H9 (cell line): Measurements from ENCODE around the gene LRRC8C. TPM values are rescaled to one million over a fixed set of nuclear protein-coding genes. Genes with fewer than 3 reads are reported as not detected.

Experiments
- DNase-seq: peaks from one replicate; pipeline ENCODE4 v3.0.0-alpha.2; 2017
- H2AFZ ChIP-seq: one replicate; pipeline ENCODE4 v1.6.1; 2013; ENCODE audit warnings: mild to moderate bottlenecking, low read length, control low read depth, moderate library complexity
- H2AK5ac ChIP-seq: 2 replicates; pipeline ENCODE4 v1.6.1; 2013; ENCODE audit warnings: low read length, control low read depth, mixed read lengths; ENCODE audit not compliant: insufficient read length
- H2BK120ac ChIP-seq: one replicate; pipeline ENCODE4 v1.6.1; 2013; ENCODE audit warnings: low read depth, mild to moderate bottlenecking, low read length, control low read depth, inconsistent platforms; ENCODE audit not compliant: poor library complexity, severe bottlenecking
- H2BK12ac ChIP-seq: 2 replicates; pipeline ENCODE4 v1.6.1; 2013; ENCODE audit warnings: low read length, control low read depth, mixed read lengths, low read depth; ENCODE audit not compliant: insufficient read length
- H2BK15ac ChIP-seq: 2 replicates; pipeline ENCODE4 v1.6.1; 2013; ENCODE audit warnings: low read depth, low read length, control low read depth
- H2BK20ac ChIP-seq: one replicate; pipeline ENCODE4 v1.6.1; 2013; ENCODE audit warnings: low read depth, mild to moderate bottlenecking, low read length, control low read depth, inconsistent platforms; ENCODE audit not compliant: poor library complexity, severe bottlenecking
- H2BK5ac ChIP-seq: 2 replicates; pipeline ENCODE4 v1.6.1; 2013; ENCODE audit warnings: low read length, control low read depth, mixed read lengths; ENCODE audit not compliant: insufficient read length
- H3K14ac ChIP-seq: 2 replicates; pipeline ENCODE4 v1.6.1; 2013; ENCODE audit warnings: low read length, control low read depth; ENCODE audit not compliant: insufficient read depth
- H3K18ac ChIP-seq: 2 replicates; pipeline ENCODE4 v1.6.1; 2013; ENCODE audit warnings: low read depth, mild to moderate bottlenecking, mixed read lengths, low read length, control low read depth; ENCODE audit not compliant: insufficient read length
- H3K23ac ChIP-seq: 2 replicates; pipeline ENCODE4 v1.6.1; 2013; ENCODE audit warnings: low read length, control low read depth, mixed read lengths, low read depth; ENCODE audit not compliant: insufficient read length
- H3K23me2 ChIP-seq: 2 replicates; pipeline ENCODE4 v1.6.1; 2013; ENCODE audit warnings: low read depth, mild to moderate bottlenecking, mixed read lengths, low read length, control low read depth; ENCODE audit not compliant: insufficient read length, poor library complexity, severe bottlenecking
- H3K27ac ChIP-seq: 2 replicates; pipeline ENCODE4 v1.5.1; 2013; ENCODE audit warnings: low read length, control low read depth, mixed read lengths, low read depth; ENCODE audit not compliant: insufficient read length
- H3K27me3 ChIP-seq: 2 replicates; pipeline ENCODE4 v1.6.1; 2013; ENCODE audit warnings: low read length, control low read depth, inconsistent platforms; ENCODE audit not compliant: insufficient read depth
- H3K4ac ChIP-seq: 2 replicates; pipeline ENCODE4 v1.6.1; 2013; ENCODE audit warnings: low read depth, mild to moderate bottlenecking, control low read depth, inconsistent platforms, low read length, moderate library complexity
- H3K4me1 ChIP-seq: 2 replicates; pipeline ENCODE4 v1.6.1; 2013; ENCODE audit warnings: low read length, control low read depth, inconsistent platforms; ENCODE audit not compliant: insufficient read depth
- H3K4me2 ChIP-seq: 2 replicates; pipeline ENCODE4 v1.6.1; 2013; ENCODE audit warnings: low read length, control low read depth, mixed read lengths; ENCODE audit not compliant: insufficient read length, insufficient read depth
- H3K56ac ChIP-seq: 2 replicates; pipeline ENCODE4 v1.6.1; 2013; ENCODE audit warnings: low read depth, mild to moderate bottlenecking, mixed read lengths, low read length, control low read depth; ENCODE audit not compliant: insufficient read length
- H3K79me1 ChIP-seq: 2 replicates; pipeline ENCODE4 v1.6.1; 2013; ENCODE audit warnings: low read depth, mild to moderate bottlenecking, moderate library complexity, low read length, control low read depth, inconsistent platforms; ENCODE audit not compliant: insufficient read depth, poor library complexity, severe bottlenecking
- H3K79me2 ChIP-seq: 2 replicates; pipeline ENCODE4 v1.6.1; 2013; ENCODE audit warnings: low read length, control low read depth, inconsistent platforms; ENCODE audit not compliant: insufficient read depth
- H3K9ac ChIP-seq: 2 replicates; pipeline ENCODE4 v1.6.1; 2013; ENCODE audit warnings: low read length, control low read depth, mixed read lengths; ENCODE audit not compliant: insufficient read length; ENCODE audit errors: extremely low read depth
- H3K9me3 ChIP-seq: one replicate; pipeline ENCODE4 v1.6.1; 2013; ENCODE audit warnings: low read depth, low read length, inconsistent platforms; ENCODE audit not compliant: control insufficient read depth
- H3T11ph ChIP-seq: one replicate; pipeline ENCODE4 v1.6.1; 2013; ENCODE audit warnings: mild to moderate bottlenecking, low read length, control low read depth, inconsistent platforms
- H4K20me1 ChIP-seq: one replicate; pipeline ENCODE4 v1.6.1; 2013; ENCODE audit not compliant: control insufficient read depth, insufficient read length, insufficient read depth
- H4K5ac ChIP-seq: 2 replicates; pipeline ENCODE4 v1.6.1; 2013; ENCODE audit warnings: low read depth, mild to moderate bottlenecking, mixed read lengths, low read length, control low read depth; ENCODE audit not compliant: insufficient read length
- H4K8ac ChIP-seq: replicated peaks from 2 replicates; pipeline ENCODE4 v1.6.1; 2013; ENCODE audit warnings: low read length, control low read depth, mixed read lengths, low read depth; ENCODE audit not compliant: insufficient read length
- H4K91ac ChIP-seq: 2 replicates; pipeline ENCODE4 v1.6.1; 2013; ENCODE audit warnings: low read depth, mild to moderate bottlenecking, moderate library complexity, mixed read lengths, low read length, control low read depth; ENCODE audit not compliant: insufficient read length
- H3K27ac Mint-ChIP-seq, 3 experiments: 2 replicates in 2 of 3; 3 replicates in 1 of 3; pipeline ENCODE4 v1.8.0; 2020 to 2021; ENCODE audit warnings: mixed read lengths in 3 of 3, mild to moderate bottlenecking in 1 of 3, moderate library complexity in 1 of 3
- H3K27me3 Mint-ChIP-seq: 2 replicates; pipeline ENCODE4 v1.8.0; 2021; ENCODE audit warnings: low read depth, mild to moderate bottlenecking, moderate library complexity, mixed read lengths
- H3K36me3 Mint-ChIP-seq, 3 experiments: 2 replicates in 2 of 3; 3 replicates in 1 of 3; pipeline ENCODE4 v1.8.0; 2020 to 2021; ENCODE audit warnings: low read depth in 3 of 3, mixed read lengths in 3 of 3; ENCODE audit not compliant: insufficient read depth in 1 of 3
- H3K4me1 Mint-ChIP-seq, 2 experiments: 2 replicates each; pipeline ENCODE4 v1.8.0; 2020; ENCODE audit warnings: mixed read lengths in 2 of 2
- H3K4me3 Mint-ChIP-seq, 2 experiments: 2 replicates in 1 of 2; 3 replicates in 1 of 2; pipeline ENCODE4 v1.8.0; 2020 to 2021; ENCODE audit warnings: mild to moderate bottlenecking in 2 of 2, mixed read lengths in 2 of 2, moderate library complexity in 1 of 2
- H3K9me3 Mint-ChIP-seq, 2 experiments: 2 replicates in 1 of 2; 3 replicates in 1 of 2; pipeline ENCODE4 v1.8.0; 2020; ENCODE audit warnings: mild to moderate bottlenecking in 2 of 2, mixed read lengths in 2 of 2, moderate library complexity in 1 of 2
- WGBS: extraction: QIAGEN DNeasy Blood & Tissue Kit; methylation state at CpG from one replicate; pipeline ENCODE4 v1.1.7; 2013; ENCODE audit warnings: missing lambda C conversion rate, low lambda C conversion rate, mixed read lengths; ENCODE audit not compliant: insufficient read length; ENCODE audit errors: extremely low coverage; 5-methylcytosine and 5-hydroxymethylcytosine counted together
- total RNA-seq: library from RNA; stranded (reverse); gene quantifications from 2 replicates; pipeline ENCODE4 v1.2.1, GENCODE V29; 2021
- TF ChIP-seq, protein P1 (sequence below): fragments of 200-600 bp; sonication (generic); conservative IDR thresholded peaks from 3 replicates; pipeline ENCODE4 v1.8.0; 2021; ENCODE audit warnings: antibody characterized with exemption, mild to moderate bottlenecking

The LRRC8C gene
- total RNA-seq, 1 experiment from 2014 or later: 1.9 TPM

DNA sequence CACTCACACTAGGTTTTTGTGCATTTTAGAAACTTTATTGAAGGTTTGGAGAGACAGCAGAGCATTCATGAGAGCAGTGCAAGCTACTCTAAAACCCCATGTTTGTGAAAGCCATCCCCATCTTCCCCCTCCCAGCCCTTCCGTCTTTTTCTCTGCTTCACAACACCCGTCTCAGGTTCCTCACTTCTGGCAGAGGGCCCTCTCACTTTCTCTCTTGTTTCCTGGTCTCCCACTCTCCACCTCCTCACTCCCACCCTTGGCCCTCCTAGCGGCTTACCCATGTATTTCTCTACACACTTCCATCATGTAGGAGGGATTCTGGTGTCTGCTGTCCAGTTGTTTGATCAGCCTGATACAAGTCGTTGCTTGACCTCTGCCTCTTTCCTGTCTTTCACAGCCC is 92.7 kb downstream of the LRRC8C start:
- no peaks in the 10 kb centered on the region for H3K9me3 ChIP-seq
- Mint-ChIP-seq H3K27ac (no peak overlapping the region), H3K36me3 (no peaks in the 10 kb centered on the region), H3K4me1 (no peaks in the 10 kb centered on the region), H3K4me3 (no peak overlapping the region), H3K27me3 (peaks cover 3% of the 10 kb centered on the region; the same call in 1 of the 2 replicates), H3K9me3 (no peaks in the 10 kb centered on the region)
- H3K79me1 ChIP-seq: no peaks in the 10 kb centered on the region
- H3K4ac ChIP-seq: no peak overlapping the region
- no peak overlapping the region for H2BK15ac ChIP-seq
- no peak overlapping the region for H3T11ph ChIP-seq
- no CpG with 5 or more reads among the region's 4 CpGs for WGBS
- no peaks in the 10 kb centered on the region for H4K20me1 ChIP-seq
- H3K23me2 ChIP-seq: no peaks in the 10 kb centered on the region
- H2BK120ac ChIP-seq: no peak overlapping the region
- no peak overlapping the region for H3K9ac ChIP-seq
- H4K8ac ChIP-seq: no peak overlapping the region
- H2AK5ac ChIP-seq: no peak overlapping the region
- no peak overlapping the region for H2BK5ac ChIP-seq
- H3K4me2 ChIP-seq: no peak overlapping the region
- no peak overlapping the region for H4K91ac ChIP-seq
- H2AFZ ChIP-seq: no peak overlapping the region
- no peak overlapping the region for H2BK12ac ChIP-seq
- H3K27me3 ChIP-seq: no peaks in the 10 kb centered on the region
- no peak overlapping the region for H2BK20ac ChIP-seq
- no peak overlapping the region for H3K18ac ChIP-seq
- H3K23ac ChIP-seq: no peak overlapping the region
- H3K56ac ChIP-seq: no peak overlapping the region
- no peaks in the 10 kb centered on the region for H3K4me1 ChIP-seq
- no peak overlapping the region for H4K5ac ChIP-seq
- no peak overlapping the region for H3K27ac ChIP-seq
- H3K79me2 ChIP-seq: no peaks in the 10 kb centered on the region
- TF ChIP-seq, protein P1, sequence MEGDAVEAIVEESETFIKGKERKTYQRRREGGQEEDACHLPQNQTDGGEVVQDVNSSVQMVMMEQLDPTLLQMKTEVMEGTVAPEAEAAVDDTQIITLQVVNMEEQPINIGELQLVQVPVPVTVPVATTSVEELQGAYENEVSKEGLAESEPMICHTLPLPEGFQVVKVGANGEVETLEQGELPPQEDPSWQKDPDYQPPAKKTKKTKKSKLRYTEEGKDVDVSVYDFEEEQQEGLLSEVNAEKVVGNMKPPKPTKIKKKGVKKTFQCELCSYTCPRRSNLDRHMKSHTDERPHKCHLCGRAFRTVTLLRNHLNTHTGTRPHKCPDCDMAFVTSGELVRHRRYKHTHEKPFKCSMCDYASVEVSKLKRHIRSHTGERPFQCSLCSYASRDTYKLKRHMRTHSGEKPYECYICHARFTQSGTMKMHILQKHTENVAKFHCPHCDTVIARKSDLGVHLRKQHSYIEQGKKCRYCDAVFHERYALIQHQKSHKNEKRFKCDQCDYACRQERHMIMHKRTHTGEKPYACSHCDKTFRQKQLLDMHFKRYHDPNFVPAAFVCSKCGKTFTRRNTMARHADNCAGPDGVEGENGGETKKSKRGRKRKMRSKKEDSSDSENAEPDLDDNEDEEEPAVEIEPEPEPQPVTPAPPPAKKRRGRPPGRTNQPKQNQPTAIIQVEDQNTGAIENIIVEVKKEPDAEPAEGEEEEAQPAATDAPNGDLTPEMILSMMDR: no peak
- DNase-seq: no peak
- no peak overlapping the region for H3K14ac ChIP-seq
